Activated CD8-positive, alpha-beta memory T cell treated with anti-CD3 and anti-CD28 coated beads, Interleukin-2, amount 50 U/mL, for 4 hours (primary cell): ENCODE results near the gene B4GAT1.
"Not testable (repeated sequence)": the region's sequence is repeated elsewhere in the genome, so short reads cannot be mapped to it uniquely, and the experiment has no call there.

Experiments
- DNase-seq: peaks from one replicate; pipeline ENCODE4 v3.0.0-alpha.2; 2020

B4GAT1 gene

DNA sequence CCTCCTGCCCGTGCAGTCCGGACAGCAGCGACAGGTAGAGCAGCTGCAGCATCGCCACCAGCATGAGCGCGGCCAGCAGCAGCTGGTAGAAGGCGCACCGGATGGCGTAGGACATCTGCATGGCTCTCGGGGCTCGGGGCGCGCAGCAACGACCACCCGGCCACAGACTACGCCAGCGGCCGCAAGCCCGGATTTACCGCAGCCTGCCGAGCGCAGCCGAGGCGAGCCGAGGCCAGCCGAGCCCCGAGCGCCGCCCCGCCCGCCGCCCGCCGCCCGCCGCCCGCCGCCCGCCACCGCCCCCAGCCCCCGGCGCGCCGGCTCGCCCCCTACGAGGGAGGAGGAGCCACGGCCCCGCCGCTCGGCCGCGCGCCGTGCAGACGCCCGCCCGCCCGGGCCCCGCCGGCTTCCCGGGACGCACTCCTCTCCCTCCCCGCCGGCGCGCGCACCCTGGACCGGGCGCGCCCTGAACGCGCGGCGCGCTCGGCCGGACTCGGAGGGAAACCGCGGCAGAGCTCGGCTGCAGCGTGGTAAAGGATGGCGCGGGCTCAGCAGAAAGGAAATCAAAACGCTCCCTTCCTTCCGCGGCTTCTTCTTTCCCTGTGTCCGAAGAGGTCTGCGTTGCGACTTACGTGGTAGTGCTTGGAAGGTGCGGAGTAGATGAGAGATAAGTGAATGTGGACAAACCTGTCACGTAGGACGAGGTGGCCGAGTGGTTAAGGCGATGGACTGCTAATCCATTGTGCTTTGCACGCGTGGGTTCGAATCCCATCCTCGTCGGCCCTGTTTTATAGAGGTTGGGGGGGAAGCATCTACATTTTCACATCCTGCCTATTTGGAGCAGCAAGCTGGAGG is at the start of gene B4GAT1:
B4GAT1 (minus strand) TSS at position 205 of the 852 bp plus-strand sequence; CDS start at position 121, 84 bp downstream.
- DNase-seq: peak; percentile 73

DNA sequence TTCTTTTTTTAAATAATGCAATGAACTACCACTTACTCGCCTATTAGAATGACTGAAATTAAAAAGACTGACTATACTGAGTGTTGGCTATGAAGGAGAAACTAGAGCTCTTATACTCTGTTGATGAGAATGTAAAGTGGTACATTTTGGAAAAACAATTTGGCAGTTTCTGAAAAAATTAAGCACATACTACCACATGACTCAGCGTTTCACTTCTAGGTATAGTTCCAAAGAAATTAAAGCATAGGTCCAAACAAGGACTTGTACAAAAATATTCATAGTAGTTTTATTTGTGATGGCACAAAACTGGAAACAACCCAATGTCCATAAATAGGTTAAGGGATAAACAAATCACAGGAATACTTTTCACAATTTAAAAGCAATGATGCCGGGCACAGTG is 46.5 kb upstream of the B4GAT1 start:
- DNase-seq: no peak

- no peak for DNase-seq
These were observed 43.9 kb upstream of the B4GAT1 start for GRCh38 chr11:66391322-66391721.

DNA sequence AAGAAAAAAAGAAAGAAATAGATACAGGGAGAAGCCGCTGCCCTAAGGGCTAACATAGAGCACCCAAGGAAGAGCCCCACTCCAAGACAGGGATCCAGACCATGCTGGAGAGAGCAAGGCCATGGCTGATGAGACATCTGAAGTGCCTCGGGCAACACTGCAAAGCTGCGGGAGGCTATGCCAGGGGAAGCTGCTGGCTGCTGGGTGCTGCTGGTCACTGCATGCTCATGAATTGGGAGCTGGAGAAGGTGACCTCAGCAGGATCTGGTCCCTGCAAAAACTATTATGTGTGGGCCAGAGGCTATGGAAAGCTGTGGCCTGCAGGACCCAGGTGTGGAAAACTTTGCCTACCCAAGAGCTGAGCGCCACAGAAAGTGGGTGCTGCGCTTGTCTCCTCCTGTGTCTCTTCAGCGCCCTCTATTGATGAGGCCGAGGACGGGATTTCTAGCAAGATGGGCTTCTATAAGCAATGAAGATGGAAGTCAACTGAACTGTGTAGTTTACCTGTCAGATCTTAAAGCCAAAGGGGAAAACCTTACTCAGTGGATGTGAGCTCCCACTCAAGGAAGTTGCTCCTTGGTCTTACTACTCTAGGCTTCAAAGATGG is 41.5 kb upstream of the B4GAT1 start:
- peak; percentile 68 for DNase-seq

DNA sequence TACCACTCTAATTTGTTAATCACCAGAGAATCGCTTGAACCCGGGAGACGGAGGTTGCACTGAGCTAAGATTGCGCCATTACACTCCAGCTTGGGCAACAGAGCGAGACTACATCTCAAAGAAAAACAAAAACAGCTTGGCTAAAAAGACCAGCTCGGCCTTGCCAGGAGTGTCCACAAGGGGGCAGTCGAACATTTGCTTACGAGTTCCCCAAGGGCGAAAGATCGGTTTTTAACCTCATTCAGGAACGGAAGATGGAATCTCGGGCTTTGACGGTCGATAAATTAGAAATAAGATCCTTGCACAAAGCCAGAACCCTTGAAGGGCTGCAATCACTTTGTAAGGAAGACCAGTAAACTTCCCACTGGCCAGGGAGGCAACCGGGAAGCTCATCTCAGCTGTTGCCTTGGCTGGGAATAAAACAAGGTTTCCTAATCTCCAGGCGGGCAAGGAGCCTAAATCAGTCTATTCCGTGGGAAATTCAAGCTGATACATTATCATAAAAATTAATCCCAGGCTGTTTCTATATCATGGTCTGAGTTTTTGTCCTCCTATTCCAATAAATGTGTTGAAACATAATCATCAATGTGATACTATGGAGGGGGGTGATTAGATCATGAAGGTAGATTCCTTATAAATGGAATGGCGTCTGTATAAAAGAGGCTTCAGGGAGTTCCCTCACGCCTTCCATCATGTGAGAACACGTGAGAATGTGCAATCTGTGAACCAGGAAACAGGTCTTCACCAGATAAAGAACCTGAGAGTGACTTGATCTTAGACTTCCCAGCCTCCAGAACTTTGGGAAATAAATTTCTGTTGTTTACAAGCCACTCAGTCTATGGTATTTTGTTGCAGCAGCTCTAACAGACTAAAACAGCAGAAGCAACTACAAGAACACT is 39.0 kb upstream of the B4GAT1 start:
- DNase-seq: peak; percentile 86

GRCh38 chr11:66384316-66384715 is 36.9 kb upstream of the B4GAT1 start:
- DNase-seq: not testable (repeated sequence)

- DNase-seq: not testable (repeated sequence)
These were observed 32.8 kb upstream of the B4GAT1 start for GRCh38 chr11:66380264-66380663.

- DNase-seq: not testable (repeated sequence)
These were observed 26.4 kb upstream of the B4GAT1 start for GRCh38 chr11:66373690-66374287.

DNA sequence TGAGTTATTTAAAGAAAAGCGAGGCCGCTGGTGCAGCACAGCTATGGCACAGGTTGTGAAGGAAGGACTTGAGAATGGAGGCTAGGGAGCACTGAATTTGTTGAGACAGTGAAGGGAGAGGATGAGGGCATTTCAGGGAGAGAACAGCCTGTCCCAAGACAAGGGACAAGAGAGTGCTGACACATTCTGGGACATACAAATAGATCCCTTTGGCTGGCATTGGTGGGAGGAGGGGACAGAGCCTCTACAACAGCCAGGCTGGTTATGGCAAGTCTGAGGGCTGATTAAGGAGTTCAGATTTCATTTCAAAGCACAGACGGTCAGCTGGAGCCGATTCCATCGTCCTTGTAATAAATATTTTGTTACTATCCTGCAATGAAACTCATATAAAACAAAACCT is 25.8 kb upstream of the B4GAT1 start:
- no peak for DNase-seq

DNA sequence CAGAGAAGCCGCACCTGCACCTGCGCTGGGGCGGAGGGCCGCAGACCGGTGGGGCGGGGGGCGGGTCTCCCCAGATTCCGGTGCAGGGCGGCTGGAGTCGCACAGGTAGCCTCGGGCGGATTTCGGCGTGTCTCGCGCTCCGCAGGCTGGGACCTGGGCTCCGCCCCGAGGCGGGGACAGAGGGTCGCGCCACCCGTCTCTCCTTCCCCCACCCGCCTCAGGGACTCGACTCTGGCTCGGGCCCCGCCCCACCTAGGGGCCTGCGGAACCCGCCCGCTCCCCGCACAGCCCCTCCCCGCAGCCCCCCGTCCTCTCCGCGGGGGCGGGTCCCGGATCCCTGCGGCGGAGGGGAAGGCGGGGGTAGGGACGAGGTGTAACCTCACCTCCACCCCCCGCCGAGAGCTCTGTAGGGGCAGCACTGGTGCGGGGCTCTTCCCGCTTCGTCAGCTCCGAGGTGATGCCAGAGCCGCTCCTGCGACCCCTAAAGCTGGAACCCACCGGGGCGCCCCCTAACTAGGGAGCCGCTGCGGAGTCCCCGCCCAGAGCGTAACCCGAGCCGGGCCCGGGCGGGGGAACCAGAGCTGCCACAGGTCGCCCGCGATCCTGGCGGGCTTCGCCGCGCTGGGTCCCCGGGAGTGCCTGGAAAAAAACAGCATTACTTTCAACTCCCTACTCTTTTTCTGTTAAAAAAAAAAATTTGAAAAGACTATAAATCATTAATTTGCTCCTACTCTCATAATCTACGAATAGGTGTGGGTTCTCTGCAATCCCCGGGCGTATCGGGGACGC is 24.4 kb upstream of the B4GAT1 start, which contains the start of gene SLC29A2:
SLC29A2 (minus strand) TSS at position 134 of the 789 bp plus-strand sequence. CDS start 169 bp downstream, outside the sequence.
- DNase-seq: peak; percentile 79

DNA sequence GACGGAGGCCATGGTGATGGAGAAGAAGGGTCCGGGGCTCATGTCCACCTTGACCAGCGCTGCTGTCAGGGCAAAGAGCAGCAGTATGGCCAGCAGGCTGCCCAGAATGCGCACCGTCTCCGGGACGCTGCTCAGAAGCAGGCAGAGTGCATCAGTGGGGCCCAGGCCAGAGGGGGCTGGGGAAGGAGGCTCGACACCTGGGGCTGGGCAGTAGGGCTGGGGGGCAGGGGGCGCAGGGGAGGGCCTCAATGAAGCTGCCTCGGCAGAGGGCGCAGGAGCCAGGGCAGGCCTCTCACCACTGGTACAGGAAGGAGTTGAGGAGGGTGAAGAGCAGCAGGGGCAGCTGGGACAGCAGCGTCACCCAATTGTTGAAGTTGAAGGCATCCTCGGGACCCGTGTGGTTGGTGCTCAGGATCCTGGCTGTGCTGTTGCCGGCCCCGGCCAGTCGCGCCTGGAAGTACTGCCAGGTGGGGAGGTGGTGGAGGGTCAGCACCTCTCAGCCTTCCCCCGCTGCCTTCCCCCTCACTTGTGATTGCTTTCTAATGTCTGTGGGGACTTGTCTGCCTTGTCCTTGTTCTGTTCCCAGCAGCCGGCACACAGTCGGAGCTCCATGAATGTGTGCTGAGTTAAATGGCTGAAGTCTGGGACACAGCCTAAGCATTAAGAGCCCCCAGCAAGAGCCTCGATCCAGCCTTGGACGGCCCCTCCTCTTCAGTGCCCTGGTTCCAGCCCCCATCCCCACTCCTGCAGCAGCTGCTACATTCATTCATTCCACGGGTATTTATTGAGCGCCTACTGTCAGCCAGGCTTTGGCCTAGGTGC is 21.9 kb upstream of the B4GAT1 start:
- no peak for DNase-seq

GRCh38 chr11:66368484-66368883 is 21.1 kb upstream of the B4GAT1 start:
- DNase-seq: no peak

- DNase-seq: no peak
These were observed 20.3 kb upstream of the B4GAT1 start for GRCh38 chr11:66367561-66368312.

DNA sequence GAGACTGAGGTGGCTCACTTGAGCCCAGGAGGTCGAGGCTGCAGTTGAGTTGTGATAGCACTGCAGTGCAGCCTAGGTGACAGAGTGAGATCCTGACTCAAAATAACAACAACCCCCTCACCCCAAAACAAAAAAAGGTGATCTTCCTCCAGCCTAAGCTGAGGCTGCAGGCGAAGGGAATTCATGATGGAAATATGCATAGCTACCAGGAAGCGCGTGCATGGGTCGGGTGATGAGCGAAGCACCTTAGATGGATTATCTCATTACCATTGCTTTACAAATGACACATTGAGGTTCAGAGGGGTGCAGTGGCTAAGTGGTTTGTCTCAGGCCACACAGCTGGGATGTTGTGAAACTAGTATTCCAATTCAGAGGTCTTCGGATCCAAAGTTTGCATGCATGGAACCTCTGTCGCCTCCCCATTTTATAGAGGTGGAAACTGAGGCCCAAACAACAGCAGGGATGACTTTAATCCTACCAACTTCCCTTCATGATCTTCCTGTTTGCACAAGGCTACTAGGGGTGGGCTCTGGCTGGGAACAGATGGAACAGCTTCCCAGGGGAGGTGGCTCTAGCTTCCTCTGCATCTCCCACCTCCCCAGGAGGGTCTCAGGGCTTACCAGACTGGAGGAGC is 19.5 kb upstream of the B4GAT1 start:
- no peak for DNase-seq

GRCh38 chr11:66365711-66366619 is 18.5 kb upstream of the B4GAT1 start:
- DNase-seq: no peak

DNA sequence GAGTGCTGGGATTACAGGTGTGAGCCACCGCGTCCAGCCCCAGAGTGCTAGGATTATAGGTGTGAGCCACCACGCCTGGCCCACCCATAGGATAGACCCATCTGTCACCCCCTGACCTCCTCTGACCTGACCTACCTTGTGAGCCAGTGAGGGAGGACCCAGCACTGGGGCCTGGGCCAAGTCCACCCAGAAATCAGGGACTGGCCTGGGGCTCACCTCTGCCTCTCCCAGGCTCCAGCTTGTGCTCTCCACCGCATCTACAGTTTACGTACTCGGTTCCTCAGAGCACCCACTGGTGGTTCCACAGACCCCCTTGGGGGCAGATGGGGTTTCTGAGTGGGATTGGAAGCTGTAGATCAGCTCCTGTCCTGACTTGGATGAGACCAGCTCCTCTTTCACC is 17.7 kb upstream of the B4GAT1 start:
- no peak for DNase-seq

- peak; percentile 72 for DNase-seq
These were observed 16.5 kb upstream of the B4GAT1 start for GRCh38 chr11:66363805-66364535.

- DNase-seq: no peak
These were observed 15.8 kb upstream of the B4GAT1 start for GRCh38 chr11:66363187-66363601.
